HG02981 (cell line): ENCODE measurements around the gene ERICH2.
A peak's percentile ranks its signal among the peaks of the same experiment; 100 is the strongest.
"Not testable (repeated sequence)": the region's sequence is repeated elsewhere in the genome, so short reads cannot be mapped to it uniquely, and the experiment has no call there.

Experiments used
- ATAC-seq: cut with Tn5 transposase; IDR thresholded peaks from one replicate; pipeline ENCODE4 v1.9.1; 2021; ENCODE audit warnings: mild to moderate bottlenecking, moderate library complexity; ENCODE audit not compliant: unreplicated experiment

ERICH2 gene, protein sequence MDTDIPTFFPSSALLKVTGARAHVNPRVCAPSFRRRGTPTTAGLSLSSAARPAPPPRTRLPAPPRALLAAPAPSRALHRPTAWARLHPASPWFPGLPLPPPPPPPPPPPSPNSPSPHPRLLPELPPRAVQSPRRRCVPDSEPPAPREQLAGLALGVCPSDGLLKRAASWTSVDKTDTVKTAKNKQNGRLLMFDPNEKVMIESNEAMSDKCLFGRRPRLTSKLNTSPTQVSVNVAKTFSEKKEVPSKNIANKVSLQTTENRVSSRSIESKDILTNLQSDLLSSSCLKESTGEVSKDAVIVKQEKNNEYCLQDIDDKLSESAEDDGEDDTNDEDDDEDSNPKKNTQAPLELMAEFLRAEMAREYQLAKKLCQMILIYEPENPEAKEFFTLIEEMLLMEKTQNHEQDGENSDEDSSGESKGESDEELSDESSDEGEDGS

DNA sequence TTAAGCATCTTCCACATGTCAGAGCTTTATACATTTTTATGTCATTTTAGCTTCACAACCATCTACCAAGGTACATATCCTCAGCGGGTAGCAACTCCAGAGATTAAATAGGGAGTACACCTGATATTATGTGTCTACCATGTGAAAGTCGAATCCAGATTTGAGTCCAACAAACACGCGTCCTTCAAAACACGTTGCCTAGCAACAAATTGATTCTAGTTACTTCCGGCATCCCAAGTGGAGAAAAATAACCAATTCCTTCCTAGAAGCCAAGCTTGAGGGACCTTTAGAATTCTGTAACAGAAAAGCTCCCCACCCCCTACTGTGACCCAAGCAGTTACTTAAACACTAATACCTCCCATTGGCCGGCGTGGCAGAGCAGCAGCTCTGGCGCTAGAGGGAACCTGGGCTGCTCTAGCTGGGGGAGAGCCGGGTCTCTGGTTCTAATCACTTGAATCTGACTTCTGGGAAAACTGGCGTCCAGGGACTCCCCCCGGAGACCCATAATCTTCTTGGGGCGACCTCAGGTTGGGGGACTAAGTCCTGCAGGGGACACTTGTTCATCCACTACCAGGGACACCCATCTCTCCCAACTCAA, at the start of gene ERICH2:
Gene ERICH2, plus strand, starts transcription at position 371 of the 598 bp plus-strand sequence. CDS start 304 bp downstream, outside the sequence.
- ATAC-seq: peak; percentile 44

- ATAC-seq: no peak
Measured at GRCh38 chr2:170721678-170722077, 48.5 kb upstream of the ERICH2 start.

GRCh38 chr2:170722301-170722700, 47.9 kb upstream of the ERICH2 start:
- ATAC-seq: no peak

DNA sequence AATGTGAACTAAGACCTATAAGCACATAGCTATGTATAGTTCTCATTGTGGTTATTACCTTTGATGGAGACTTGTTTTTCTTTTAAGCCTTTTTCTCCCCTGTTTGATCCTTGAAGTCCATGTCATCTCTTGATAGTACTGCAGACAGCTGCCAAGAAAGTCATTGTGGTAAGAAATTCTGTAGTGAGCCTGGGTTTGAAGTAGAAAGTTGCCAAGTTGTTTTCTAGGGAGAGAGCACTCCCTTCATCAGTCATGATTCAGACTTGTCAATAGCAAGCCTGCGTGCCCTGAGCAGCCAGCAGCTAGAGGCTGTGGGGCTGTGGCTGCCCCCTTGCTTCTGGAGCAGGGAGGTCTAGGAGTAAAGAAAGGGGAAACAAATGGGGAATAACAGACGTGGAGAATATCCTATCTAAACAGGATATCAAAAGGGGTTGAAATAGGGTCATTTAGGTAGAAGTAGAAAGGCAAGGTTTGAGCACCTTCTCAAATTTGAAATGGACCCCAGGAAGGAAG, 46.7 kb upstream of the ERICH2 start:
- no peak for ATAC-seq

GRCh38 chr2:170733798-170734600, 36.2 kb upstream of the ERICH2 start:
- no peak for ATAC-seq

DNA sequence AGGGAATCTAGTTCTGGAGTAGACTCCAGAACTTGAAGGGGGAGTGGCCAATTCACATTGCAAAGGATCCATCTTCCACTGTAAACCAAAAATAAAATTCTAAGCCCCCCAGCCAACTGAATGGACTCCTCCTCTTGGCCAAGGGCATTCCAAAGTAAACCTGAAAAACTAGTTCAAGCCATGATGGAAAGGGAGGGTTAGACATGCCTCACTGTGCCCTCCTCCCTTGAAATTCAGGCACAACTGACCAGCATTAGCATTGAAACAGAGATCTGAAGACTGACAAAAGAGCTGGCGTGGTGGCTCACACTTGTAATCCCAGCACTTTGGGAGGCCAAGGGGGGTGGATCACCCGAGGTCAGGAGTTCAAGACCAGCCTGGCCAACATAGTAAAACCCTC, 35.6 kb upstream of the ERICH2 start:
- ATAC-seq: not testable (repeated sequence)

GRCh38 chr2:170736628-170737027, 33.5 kb upstream of the ERICH2 start:
- no peak for ATAC-seq

- no peak for ATAC-seq
Measured at GRCh38 chr2:170737406-170737805, 32.8 kb upstream of the ERICH2 start.

DNA sequence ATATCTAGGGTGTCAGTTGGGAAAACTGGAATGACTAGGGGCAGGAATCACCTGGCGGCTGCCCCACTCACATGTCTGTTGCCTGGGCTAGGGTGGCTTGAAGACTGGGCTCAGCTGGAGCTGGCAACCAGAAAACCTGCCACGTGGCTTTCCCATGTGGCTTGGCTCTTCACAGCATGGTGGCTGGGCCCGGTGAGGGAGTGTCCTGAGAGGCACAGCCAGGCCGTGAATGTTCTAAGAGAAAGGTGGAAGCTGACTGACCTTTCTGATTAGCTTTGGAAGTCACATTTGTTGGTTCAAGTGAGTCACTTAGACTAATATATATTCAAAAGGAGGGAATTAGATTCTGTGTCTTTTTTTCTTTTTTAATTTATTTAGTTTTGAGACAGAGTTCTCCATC, 32.4 kb upstream of the ERICH2 start:
- ATAC-seq: no peak

DNA sequence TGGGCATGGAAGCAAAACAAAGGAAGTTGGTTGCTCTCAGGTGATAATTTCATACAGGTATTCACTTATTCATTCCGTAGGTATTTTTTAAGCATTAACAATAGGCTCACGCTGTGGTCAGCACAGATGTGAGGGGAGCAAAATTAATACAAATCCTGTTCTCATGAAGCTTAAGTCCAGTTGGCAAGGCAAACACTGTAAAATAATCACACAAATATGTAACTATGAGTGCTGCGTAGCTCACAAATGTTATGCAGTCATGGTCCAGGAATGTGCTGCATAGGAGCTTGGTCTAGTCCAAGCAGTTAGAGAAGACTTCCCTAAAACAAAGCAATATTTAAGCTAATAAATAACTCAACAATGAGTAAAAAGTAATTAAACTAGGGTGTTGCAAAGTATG, 31.1 kb upstream of the ERICH2 start:
- ATAC-seq: no peak

DNA sequence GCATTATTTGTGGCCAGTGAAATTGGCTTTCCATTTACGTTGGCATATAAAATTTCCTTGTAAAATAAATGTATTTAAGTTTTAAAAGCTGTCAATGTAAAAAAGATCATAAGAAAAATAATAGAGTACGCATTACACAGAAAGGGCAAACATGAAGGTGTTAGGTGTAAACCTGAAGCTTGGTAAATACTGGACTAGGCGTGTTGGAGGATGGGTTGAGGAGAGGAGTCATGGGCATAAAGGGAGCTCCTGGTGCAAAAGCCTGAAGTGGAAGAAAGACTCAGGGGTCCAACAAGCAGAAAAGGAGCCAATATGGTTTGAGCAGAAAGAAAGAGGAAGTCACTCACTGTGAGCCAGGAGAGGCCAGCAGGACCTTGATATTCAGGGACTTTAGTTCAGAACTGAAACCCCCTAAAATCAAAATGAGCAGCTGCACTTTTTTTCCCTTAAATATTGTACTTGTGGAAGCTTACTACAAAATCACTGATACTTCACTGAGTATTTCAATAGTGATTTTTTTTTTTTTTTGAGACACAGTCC, 30.6 kb upstream of the ERICH2 start:
- no peak for ATAC-seq

GRCh38 chr2:170740660-170741059, 29.5 kb upstream of the ERICH2 start:
- no peak for ATAC-seq

DNA sequence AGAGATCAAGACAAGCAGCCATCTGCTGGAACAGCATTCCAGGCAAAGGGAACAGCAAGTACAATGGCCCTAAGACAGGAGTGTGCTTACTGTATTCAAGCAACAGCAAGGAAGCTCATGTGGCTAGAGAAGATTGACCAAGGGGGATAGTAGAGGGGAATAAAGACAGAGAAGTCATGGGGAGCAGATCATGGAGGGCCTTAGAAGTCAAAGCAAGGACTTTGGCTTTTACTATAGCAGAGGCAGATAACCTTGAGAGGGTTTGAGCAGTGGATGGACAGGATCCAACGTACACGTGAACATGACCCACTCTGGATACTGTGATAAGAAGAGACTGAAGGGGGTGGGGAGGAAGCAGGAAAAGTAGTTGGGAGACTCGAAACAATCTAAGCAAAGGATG, 28.2 kb upstream of the ERICH2 start:
- no peak for ATAC-seq

DNA sequence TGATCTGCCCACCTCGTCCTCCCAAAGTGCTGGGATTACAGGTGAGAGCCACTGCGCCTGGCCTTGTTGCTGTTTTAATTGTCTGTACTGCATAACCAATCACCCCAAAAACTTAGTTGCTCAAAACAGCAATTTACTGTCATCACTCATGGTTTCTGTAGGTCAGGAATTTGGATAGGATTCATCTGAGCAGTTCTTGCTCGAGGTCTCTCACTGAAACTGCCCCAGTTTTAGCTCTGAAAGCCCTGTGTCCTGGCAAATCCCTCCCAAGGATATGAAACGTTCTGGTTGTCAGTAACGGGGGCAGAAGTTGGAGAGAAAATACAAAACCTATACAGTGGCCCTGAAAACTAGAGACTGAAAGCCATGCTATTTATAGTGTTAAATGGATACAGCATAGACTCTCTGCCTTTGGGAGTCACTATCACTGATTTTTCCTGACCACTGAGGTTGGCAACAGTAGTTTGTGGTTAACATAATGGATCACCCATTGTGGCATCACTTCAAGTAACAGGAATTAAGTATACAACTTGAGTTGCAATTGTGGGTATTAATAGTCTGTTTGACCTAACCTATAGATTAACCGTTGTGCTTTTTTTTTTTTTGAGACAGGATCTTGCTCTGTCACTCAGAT, 27.2 kb upstream of the ERICH2 start:
- no peak for ATAC-seq

- ATAC-seq: no peak
Measured at GRCh38 chr2:170743530-170744239, 26.5 kb upstream of the ERICH2 start.

- no peak for ATAC-seq
Measured at GRCh38 chr2:170744248-170745002, 25.8 kb upstream of the ERICH2 start.

DNA sequence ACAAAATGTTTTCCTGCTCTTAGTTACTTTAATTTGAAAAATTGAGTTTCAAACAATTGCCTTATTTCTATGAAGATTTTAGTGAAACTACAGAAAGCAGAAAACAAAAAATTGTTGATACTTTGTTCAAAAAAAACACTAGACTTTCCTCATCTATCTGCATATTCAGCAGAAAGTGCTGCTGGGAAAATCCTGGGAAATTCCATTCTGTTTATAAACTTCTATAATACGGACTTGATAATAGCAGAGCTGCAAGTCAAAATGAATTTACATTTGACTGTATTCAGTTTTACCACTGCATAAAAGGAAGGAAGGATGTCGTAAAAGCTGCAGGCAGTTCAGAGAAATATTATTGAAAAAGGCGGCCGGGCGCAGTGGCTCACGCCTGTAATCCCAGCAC, 24.9 kb upstream of the ERICH2 start:
- no peak for ATAC-seq

DNA sequence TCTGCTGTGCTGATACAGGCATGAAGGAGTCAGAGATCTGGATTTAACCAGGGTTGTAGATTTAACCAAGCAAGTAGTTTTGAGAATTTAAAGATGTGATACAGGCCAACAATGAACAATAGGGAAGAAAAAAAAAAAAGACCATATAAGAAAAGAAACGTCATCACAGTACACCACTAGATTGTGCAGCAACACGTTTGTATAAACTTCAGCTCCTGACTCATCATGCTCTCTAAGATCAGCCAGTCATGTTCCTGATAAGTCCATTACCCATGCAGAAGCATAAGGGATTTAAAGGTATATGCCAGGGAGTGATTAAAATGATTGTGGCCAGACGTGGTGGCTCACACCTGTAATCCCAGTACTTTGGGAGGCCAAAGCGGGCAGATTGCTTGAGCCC, 22.3 kb upstream of the ERICH2 start:
- ATAC-seq: no peak

GRCh38 chr2:170751555-170751954, 18.6 kb upstream of the ERICH2 start:
- not testable (repeated sequence) for ATAC-seq
